ENCODE results near the gene LAMB4. TPM values are rescaled to one million over a fixed set of nuclear protein-coding genes. Genes with fewer than 3 reads are reported as not detected.

The LAMB4 gene
- total and polyA plus RNA-seq, 2 of the 8 experiments (the other 6 are each of a cell fraction or from before 2014, with no cell fraction given) = not detected

DNA sequence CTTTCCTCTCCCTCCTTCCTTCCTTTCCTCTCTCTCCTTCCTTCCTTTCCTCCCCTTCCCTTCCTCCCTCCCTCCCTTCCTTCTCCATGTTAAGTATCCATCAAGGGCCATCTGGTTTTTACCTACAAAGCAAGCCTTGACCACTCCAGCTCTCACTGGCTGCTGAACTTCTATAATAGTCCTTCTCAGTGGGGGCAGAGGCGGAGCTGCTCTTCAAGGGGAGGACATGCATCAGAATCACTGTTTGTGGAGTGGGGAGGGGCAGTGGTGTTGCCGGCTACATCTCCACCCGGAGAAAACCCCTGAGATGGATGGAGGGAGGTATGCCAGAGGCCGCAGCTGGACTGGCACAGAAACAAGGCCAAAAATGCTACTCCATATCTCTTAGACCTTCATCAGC lies 153.1 kb downstream of the LAMB4 start:
- no peak overlapping the region for H3K4ac ChIP-seq (replicated peaks; ENCODE audit: insufficient read length, low read depth, low read length)
- H3K23ac ChIP-seq (ENCODE audit: insufficient read length) = no peak overlapping the region
- H2AK5ac ChIP-seq (ENCODE audit: low read depth, low read length) = no peak overlapping the region
- 89% methylated on average over 3 of the region's 4 CpGs; no CpG with 5 or more reads in 1 of the 2 experiments for WGBS, 2 experiments (ENCODE audit: extremely low coverage in 1 of 2, insufficient coverage in 1 of 2, insufficient read length in 1 of 2, insufficient replicate concordance in 2 of 2, low coverage in 1 of 2, low lambda C conversion rate in 2 of 2, missing lambda C conversion rate in 1 of 2)
- no peak overlapping the region for H2BK120ac ChIP-seq (replicated peaks; ENCODE audit: low read depth, low read length)
- H4K91ac ChIP-seq (replicated peaks; ENCODE audit: insufficient read length, low read length) = no peak overlapping the region
- no peak overlapping the region for H2BK12ac ChIP-seq (ENCODE audit: low read depth, low read length)
- DNase-seq (ENCODE audit: low read depth in 1 of 2, low spot score in 2 of 2) (no peak), FAIRE-seq (no peak)
- H4K8ac ChIP-seq (ENCODE audit: extremely low read depth, insufficient read depth, low read length) = no peak overlapping the region
- H3K4me3 ChIP-seq (ENCODE audit: extremely low read depth in 1 of 4, insufficient read depth in 2 of 4, low read depth in 3 of 4, low read length in 4 of 4) = no peak overlapping the region
- no peaks in the 10 kb centered on the region for H3K23me2 ChIP-seq (ENCODE audit: low read depth, low read length)
- H2BK5ac ChIP-seq (ENCODE audit: low read depth, low read length) = no peak overlapping the region
- H3K4me1 ChIP-seq (replicated peaks in 1 of 4; ENCODE audit: control insufficient read depth in 3 of 4, insufficient read depth in 4 of 4, low read length in 3 of 4) = peaks cover 0 to 6% (median 4%) of the 10 kb centered on the region in 4 experiments; a peak in 5 of 7 replicates
- H2BK15ac ChIP-seq (ENCODE audit: low read length) = no peak overlapping the region
- H3K4me2 ChIP-seq (ENCODE audit: insufficient read depth in 1 of 2, low read depth in 2 of 2, low read length in 2 of 2) = no peak overlapping the region; a peak in 1 of 4 replicates
- H3K27me3 ChIP-seq (replicated peaks in 1 of 4; ENCODE audit: control insufficient read depth in 3 of 4, extremely low read depth in 1 of 4, insufficient read depth in 3 of 4, low read length in 3 of 4) = no peaks in the 10 kb centered on the region
- H3K18ac ChIP-seq (ENCODE audit: extremely low read depth, low read length) = no peak overlapping the region
- no peaks in the 10 kb centered on the region for H3K79me2 ChIP-seq (ENCODE audit: control insufficient read depth in 1 of 2, insufficient read depth in 2 of 2, low read length in 2 of 2)
- no peak overlapping the region for H2BK20ac ChIP-seq (ENCODE audit: low read length)
- H2AFZ ChIP-seq (ENCODE audit: low read length) = no peak overlapping the region
- POLR2A ChIA-PET (ENCODE audit: partially characterized antibody) = interaction anchor here (1.4 kb wide), 1 partner anchor 22 kb away, joined by 4 read pairs; no protein-coding TSS in a partner anchor
- H3K9me3 ChIP-seq (ENCODE audit: insufficient read depth in 2 of 2, low read depth in 1 of 2, low read length in 1 of 2) = no peaks in the 10 kb centered on the region
- H3K79me1 ChIP-seq (ENCODE audit: low read depth, low read length) = no peaks in the 10 kb centered on the region
- H3K36me3 ChIP-seq (ENCODE audit: control insufficient read depth in 2 of 4, insufficient read depth in 4 of 4, low read length in 3 of 4) = peaks cover 3 to 46% (median 10%) of the 10 kb centered on the region in 4 experiments; a peak in 6 of 8 replicates
- no peak overlapping the region for H3K56ac ChIP-seq (replicated peaks; ENCODE audit: insufficient read length, low read depth, low read length)
- CTCF ChIA-PET (ENCODE audit: partially characterized antibody) = interaction anchor here (0.9 to 1.2 kb wide), 2 partner anchors 13 to 57 kb away, joined by 3 to 4 read pairs; no protein-coding TSS in a partner anchor
- no peak overlapping the region for H3K14ac ChIP-seq (ENCODE audit: insufficient read length)
- no peak overlapping the region for H4K5ac ChIP-seq (ENCODE audit: insufficient read length, low read depth, low read length)
- no peaks in the 10 kb centered on the region for H4K20me1 ChIP-seq (replicated peaks in 1 of 2; ENCODE audit: control insufficient read depth in 1 of 2, insufficient read depth in 2 of 2, low read length in 2 of 2)
- H3K27ac ChIP-seq (ENCODE audit: low read depth, low read length) = no peak overlapping the region
- no peak overlapping the region for H3K9ac ChIP-seq (replicated peaks in 1 of 4; ENCODE audit: extremely low read depth in 1 of 4, low read depth in 3 of 4, low read length in 3 of 4)
- TF ChIP-seq CEBPB (IDR thresholded peaks at IDR 0.05; ENCODE audit: low read depth, low read length) (no peak), YY1 (IDR thresholded peaks at IDR 0.05; ENCODE audit: low read depth, low read length) (no peak), CBX8 (IDR thresholded peaks at IDR 0.05; ENCODE audit: borderline replicate concordance, low read depth, low read length) (no peak), MAFK (IDR thresholded peaks at IDR 0.05; ENCODE audit: low read depth, low read length) (no peak), TAF1 (IDR thresholded peaks at IDR 0.05; ENCODE audit: low read depth, low read length) (no peak), POU5F1 (IDR thresholded peaks at IDR 0.05; ENCODE audit: low read depth, low read length) (no peak), JUN (IDR thresholded peaks at IDR 0.05; ENCODE audit: low read depth, low read length) (no peak), SP2 (IDR thresholded peaks at IDR 0.05; ENCODE audit: low read length) (no peak), SP4 (IDR thresholded peaks at IDR 0.05; ENCODE audit: low read length) (no peak), SRF (IDR thresholded peaks at IDR 0.05; ENCODE audit: low read depth, low read length) (no peak), GTF2F1 (IDR thresholded peaks at IDR 0.05; ENCODE audit: borderline replicate concordance, low read depth, low read length) (no peak), SIX5 (IDR thresholded peaks at IDR 0.05; ENCODE audit: low read depth, low read length) (no peak)
- TF ChIP-seq, protein P1, sequence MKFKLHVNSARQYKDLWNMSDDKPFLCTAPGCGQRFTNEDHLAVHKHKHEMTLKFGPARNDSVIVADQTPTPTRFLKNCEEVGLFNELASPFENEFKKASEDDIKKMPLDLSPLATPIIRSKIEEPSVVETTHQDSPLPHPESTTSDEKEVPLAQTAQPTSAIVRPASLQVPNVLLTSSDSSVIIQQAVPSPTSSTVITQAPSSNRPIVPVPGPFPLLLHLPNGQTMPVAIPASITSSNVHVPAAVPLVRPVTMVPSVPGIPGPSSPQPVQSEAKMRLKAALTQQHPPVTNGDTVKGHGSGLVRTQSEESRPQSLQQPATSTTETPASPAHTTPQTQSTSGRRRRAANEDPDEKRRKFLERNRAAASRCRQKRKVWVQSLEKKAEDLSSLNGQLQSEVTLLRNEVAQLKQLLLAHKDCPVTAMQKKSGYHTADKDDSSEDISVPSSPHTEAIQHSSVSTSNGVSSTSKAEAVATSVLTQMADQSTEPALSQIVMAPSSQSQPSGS (IDR thresholded peaks at IDR 0.05; ENCODE audit: low read length) = no peak

Data from H1 (cell line).